T-helper 1 cell treated with Interleukin-12 subunit alpha and Interleukin-12 subunit beta and Interleukin-4 antibody, amounts not matched to agents 30 μg/mL and 1 μg/mL, for 36 hours (primary cell): ENCODE results near the gene WDR4.

ENCODE experiments used
- H3K27ac Mint-ChIP-seq: one replicate; pipeline ENCODE4 v1.8.0; 2021; ENCODE audit warnings: mild to moderate bottlenecking, mixed read lengths
- H3K27me3 Mint-ChIP-seq: one replicate; pipeline ENCODE4 v1.8.0; 2021; ENCODE audit warnings: low read depth, mixed read lengths
- H3K36me3 Mint-ChIP-seq: one replicate; pipeline ENCODE4 v1.8.0; 2021; ENCODE audit warnings: low read depth, mixed read lengths
- H3K4me1 Mint-ChIP-seq: one replicate; pipeline ENCODE4 v1.8.0; 2021; ENCODE audit warnings: low read depth, mixed read lengths
- H3K4me3 Mint-ChIP-seq: one replicate; pipeline ENCODE4 v1.8.0; 2021; ENCODE audit warnings: mild to moderate bottlenecking, moderate library complexity, mixed read lengths
- H3K9me3 Mint-ChIP-seq: one replicate; pipeline ENCODE4 v1.8.0; 2021; ENCODE audit warnings: mixed read lengths

The WDR4 gene

DNA sequence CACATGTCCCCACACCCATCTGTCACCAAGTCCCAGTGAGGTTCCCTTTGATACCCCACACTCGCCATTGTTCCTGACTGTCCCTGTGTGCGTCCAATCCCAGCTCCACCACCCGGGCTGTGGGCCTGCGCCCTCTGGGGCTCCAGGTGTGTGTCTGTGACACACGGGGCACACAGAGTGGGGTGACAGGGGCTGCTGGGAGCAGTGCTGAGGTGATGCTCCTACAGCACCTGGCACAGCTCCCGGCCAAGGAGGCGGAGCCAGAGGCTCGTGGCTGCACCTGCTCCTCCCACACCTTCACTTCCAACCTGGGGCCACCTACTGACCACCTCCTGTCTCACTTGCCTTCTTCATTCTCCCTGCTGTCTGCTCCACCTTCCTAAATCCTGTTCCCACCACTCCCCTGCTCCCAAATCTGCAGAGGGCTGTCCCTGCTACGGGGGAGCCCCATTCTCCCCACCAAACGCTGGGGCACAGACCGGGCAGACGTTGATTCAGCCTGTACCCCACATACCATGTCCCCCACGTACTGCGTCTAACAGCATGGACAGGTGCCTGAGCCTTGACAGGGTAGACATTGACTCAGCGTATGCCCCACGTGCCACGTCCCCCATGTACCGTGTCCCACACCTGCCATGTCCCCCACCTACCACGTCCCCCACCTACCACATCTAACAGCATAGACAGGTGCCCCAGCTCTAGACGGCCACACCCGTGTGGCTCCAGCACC lies 16.4 kb downstream of the WDR4 start:
- Mint-ChIP-seq H3K36me3 (peaks cover 29% of the 10 kb centered on the region), H3K9me3 (no peaks in the 10 kb centered on the region), H3K27ac (no peak overlapping the region)

GRCh38 chr21:42861848-42862400 lies 17.4 kb downstream of the WDR4 start:
- Mint-ChIP-seq H3K36me3 (peaks cover 32% of the 10 kb centered on the region), H3K27me3 (no peaks in the 10 kb centered on the region), H3K9me3 (no peaks in the 10 kb centered on the region), H3K4me3 (no peak overlapping the region), H3K4me1 (peaks cover 12% of the 10 kb centered on the region), H3K27ac (no peak overlapping the region)

More for the DNA sequence above, 16.4 kb downstream of the WDR4 start:
- no peaks in the 10 kb centered on the region for H3K27me3 Mint-ChIP-seq
- H3K4me3 Mint-ChIP-seq, result no peak overlapping the region
- peaks cover 12% of the 10 kb centered on the region for H3K4me1 Mint-ChIP-seq

- no peaks in the 10 kb centered on the region for H3K9me3 Mint-ChIP-seq
- H3K27me3 Mint-ChIP-seq, result no peaks in the 10 kb centered on the region
- H3K27ac Mint-ChIP-seq, result no peak overlapping the region
- H3K36me3 Mint-ChIP-seq, result peaks cover 33% of the 10 kb centered on the region
- H3K4me3 Mint-ChIP-seq, result no peak overlapping the region
- peaks cover 12% of the 10 kb centered on the region for H3K4me1 Mint-ChIP-seq
Observed at GRCh38 chr21:42861311-42861847, 18.0 kb downstream of the WDR4 start.

DNA sequence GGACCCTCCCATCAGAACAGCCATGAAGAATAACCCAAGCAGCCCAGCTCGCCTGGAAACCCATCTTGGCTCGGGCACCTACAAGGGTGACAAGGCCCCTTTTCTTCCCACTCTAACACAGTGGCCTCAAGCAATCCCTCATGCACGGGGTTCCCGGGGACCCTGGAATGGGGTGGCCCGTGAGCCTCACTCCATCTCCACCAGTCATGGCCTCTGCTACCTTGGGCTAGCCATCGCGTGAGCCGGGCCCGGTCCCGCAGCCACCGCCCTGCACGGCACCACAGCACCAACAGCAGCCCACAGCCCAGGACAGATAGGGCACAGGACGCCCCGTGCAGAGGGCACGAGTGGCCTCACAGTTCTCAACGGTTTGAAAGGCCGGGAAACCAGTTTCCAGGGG lies 19.0 kb downstream of the WDR4 start:
- H3K27ac Mint-ChIP-seq, result no peak overlapping the region
- no peak overlapping the region for H3K4me3 Mint-ChIP-seq
- H3K27me3 Mint-ChIP-seq, result no peaks in the 10 kb centered on the region
- H3K36me3 Mint-ChIP-seq, result peaks cover 31% of the 10 kb centered on the region
- peaks cover 8% of the 10 kb centered on the region for H3K4me1 Mint-ChIP-seq
- H3K9me3 Mint-ChIP-seq, result no peaks in the 10 kb centered on the region

DNA sequence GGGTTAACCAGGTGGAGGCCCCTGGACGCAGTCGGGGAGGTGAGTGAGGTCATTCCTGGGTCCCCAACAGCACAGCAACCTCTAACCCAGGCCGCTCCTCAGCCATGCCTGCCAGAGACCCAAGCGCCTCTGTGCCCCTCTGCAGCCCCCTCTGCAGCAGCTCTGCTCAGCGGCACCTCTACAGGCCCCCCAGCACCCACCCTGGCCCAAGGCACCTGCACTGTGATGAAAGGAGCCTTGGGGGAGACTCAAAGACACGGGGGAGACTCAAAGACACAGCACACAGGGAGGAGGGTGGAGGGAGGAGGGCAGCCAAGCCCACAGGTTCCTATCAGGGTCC lies 19.5 kb downstream of the WDR4 start:
- H3K4me1 Mint-ChIP-seq, result peaks cover 8% of the 10 kb centered on the region
- no peaks in the 10 kb centered on the region for H3K27me3 Mint-ChIP-seq
- no peak overlapping the region for H3K27ac Mint-ChIP-seq
- no peaks in the 10 kb centered on the region for H3K9me3 Mint-ChIP-seq
- H3K4me3 Mint-ChIP-seq, result no peak overlapping the region
- peaks cover 31% of the 10 kb centered on the region for H3K36me3 Mint-ChIP-seq

DNA sequence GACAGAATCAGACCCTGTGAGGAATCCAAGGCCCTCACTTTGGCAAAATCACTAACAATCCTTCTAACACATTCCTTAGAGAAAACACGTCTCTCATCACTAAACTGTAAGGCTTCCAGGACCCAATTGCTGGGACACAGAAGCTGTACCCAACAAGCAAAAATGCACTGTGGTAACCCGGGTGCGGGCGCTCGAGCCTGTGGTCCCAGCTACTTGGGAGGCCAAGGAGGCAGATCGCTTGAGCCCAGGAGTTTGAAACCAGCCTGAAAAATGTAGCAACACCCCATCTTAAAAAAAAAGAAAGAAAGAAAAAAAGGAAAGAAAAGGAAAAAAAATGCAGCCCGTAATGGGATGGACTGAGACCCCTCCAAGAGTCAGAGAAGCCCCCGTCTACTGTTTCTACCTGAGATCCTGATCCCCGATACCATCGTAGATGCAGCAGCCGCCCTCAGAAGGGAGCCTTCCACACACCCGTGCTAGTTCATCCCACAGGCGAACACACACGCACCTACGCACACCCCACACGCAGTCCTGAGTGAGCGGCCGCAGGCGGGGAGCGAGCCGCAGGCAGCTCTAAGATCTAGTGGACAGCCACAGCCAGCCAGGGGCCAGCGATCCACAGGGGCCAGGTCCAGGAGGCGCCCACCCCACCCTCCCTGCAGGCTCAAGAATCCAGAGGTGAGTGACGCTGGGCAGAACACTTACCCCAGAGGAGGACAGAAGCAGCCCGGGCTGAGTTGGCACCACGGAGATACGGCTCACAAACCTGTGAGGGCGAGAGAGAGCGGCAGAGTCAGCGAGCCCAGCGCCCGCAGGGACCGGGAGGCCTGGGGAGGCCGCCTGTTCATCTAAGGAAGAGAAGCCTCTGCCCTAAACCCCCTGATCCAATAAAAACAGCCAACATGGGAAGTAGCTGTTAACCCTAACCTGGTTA lies 20.1 kb downstream of the WDR4 start:
- peaks cover 8% of the 10 kb centered on the region for H3K4me1 Mint-ChIP-seq
- H3K27ac Mint-ChIP-seq, result no peak overlapping the region
- H3K27me3 Mint-ChIP-seq, result no peaks in the 10 kb centered on the region
- H3K9me3 Mint-ChIP-seq, result no peaks in the 10 kb centered on the region
- peaks cover 32% of the 10 kb centered on the region for H3K36me3 Mint-ChIP-seq
- H3K4me3 Mint-ChIP-seq, result no peak overlapping the region

DNA sequence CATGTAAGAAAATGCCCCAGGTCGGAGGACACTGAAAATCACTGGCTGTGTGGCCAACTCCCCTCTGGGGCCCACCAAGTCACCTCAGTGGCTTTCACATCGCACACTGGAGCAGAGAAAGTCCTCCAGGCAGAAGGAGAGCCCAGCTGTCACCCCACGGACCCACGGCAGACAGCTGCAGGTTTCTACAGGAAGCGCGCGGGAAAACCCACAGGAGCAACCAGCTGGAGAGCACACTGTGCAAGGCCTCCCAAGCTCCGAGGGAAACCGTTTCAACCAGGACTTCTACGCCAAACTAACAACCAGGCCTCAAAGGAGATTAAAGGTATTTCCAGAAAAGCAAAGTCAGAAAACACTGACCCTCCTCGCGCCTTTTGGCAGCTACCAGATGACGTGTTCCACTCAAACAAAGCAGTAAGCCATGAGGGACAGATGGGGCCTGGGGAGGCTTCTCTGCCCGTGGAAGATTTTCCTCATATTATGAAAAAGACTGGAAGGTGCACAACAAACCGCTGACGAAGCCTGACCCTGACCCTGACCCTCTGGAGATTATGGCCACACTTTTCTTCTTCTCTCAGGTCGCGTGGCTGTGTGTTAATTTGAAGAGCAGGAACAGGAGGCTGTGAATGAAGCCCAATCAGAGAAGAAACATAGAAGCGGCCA lies 21.0 kb downstream of the WDR4 start:
- H3K27me3 Mint-ChIP-seq, result no peaks in the 10 kb centered on the region
- no peak overlapping the region for H3K4me3 Mint-ChIP-seq
- peaks cover 8% of the 10 kb centered on the region for H3K4me1 Mint-ChIP-seq
- peaks cover 32% of the 10 kb centered on the region for H3K36me3 Mint-ChIP-seq
- no peaks in the 10 kb centered on the region for H3K9me3 Mint-ChIP-seq
- H3K27ac Mint-ChIP-seq, result no peak overlapping the region

DNA sequence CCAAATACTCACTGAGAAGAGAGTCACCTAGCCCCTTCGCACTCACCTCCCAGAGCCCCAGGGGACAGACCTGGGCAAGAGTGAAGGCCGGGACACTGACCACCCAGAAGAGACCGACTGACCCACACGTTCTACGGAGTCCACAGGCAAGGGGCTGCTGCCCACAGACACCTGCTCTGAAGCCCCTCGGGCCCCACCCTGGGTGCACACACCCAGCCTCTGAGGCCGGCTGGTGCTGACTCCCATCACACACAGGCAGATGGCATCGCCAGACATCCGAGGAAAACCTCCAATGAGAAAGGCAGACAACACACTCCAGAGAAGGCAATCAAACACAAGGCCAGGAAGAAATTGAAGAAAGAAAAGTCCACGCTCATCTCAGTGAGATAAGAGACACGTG lies 22.1 kb downstream of the WDR4 start:
- peaks cover 29% of the 10 kb centered on the region for H3K36me3 Mint-ChIP-seq
- H3K4me1 Mint-ChIP-seq, result peaks cover 5% of the 10 kb centered on the region
- no peak overlapping the region for H3K27ac Mint-ChIP-seq
- no peaks in the 10 kb centered on the region for H3K9me3 Mint-ChIP-seq
- no peaks in the 10 kb centered on the region for H3K27me3 Mint-ChIP-seq
- H3K4me3 Mint-ChIP-seq, result no peak overlapping the region

GRCh38 chr21:42855937-42856335 lies 23.4 kb downstream of the WDR4 start:
- Mint-ChIP-seq H3K9me3 (no peaks in the 10 kb centered on the region), H3K27me3 (no peaks in the 10 kb centered on the region), H3K4me1 (peaks cover 1% of the 10 kb centered on the region), H3K36me3 (peaks cover 34% of the 10 kb centered on the region), H3K27ac (no peak overlapping the region), H3K4me3 (no peak overlapping the region)

- no peak overlapping the region for H3K27ac Mint-ChIP-seq
- no peaks in the 10 kb centered on the region for H3K27me3 Mint-ChIP-seq
- H3K4me3 Mint-ChIP-seq, result no peak overlapping the region
- peaks cover 32% of the 10 kb centered on the region for H3K36me3 Mint-ChIP-seq
- no peaks in the 10 kb centered on the region for H3K9me3 Mint-ChIP-seq
- H3K4me1 Mint-ChIP-seq, result no peaks in the 10 kb centered on the region
Observed at GRCh38 chr21:42855171-42855936, 24.0 kb downstream of the WDR4 start.

- Mint-ChIP-seq H3K4me3 (no peak overlapping the region), H3K27ac (no peak overlapping the region), H3K36me3 (peaks cover 33% of the 10 kb centered on the region), H3K27me3 (no peaks in the 10 kb centered on the region), H3K9me3 (no peaks in the 10 kb centered on the region), H3K4me1 (no peaks in the 10 kb centered on the region)
Observed at GRCh38 chr21:42854246-42855010, 24.9 kb downstream of the WDR4 start.

GRCh38 chr21:42853621-42854020 lies 25.7 kb downstream of the WDR4 start:
- no peak overlapping the region for H3K4me3 Mint-ChIP-seq
- H3K27me3 Mint-ChIP-seq, result no peaks in the 10 kb centered on the region
- H3K4me1 Mint-ChIP-seq, result peaks cover 4% of the 10 kb centered on the region
- no peaks in the 10 kb centered on the region for H3K9me3 Mint-ChIP-seq
- H3K27ac Mint-ChIP-seq, result no peak overlapping the region
- H3K36me3 Mint-ChIP-seq, result peaks cover 37% of the 10 kb centered on the region

- Mint-ChIP-seq H3K27me3 (no peaks in the 10 kb centered on the region), H3K9me3 (no peaks in the 10 kb centered on the region), H3K27ac (no peak overlapping the region), H3K36me3 (peaks cover 34% of the 10 kb centered on the region), H3K4me3 (no peak overlapping the region), H3K4me1 (peaks cover 4% of the 10 kb centered on the region)
Observed at GRCh38 chr21:42852925-42853570, 26.3 kb downstream of the WDR4 start.
